Measurements from ENCODE around the gene PALLD. TPM values are rescaled to one million over a fixed set of nuclear protein-coding genes. Genes with fewer than 3 reads are reported as not detected.
"Not testable (repeated sequence)": the region's sequence is repeated elsewhere in the genome, so short reads cannot be mapped to it uniquely, and the experiment has no call there.

PALLD gene
- total RNA-seq, 2 experiments from 2014 or later = 1.5 to 3.7 TPM

- Mint-ChIP-seq H3K36me3 (peaks cover 6% of the 10 kb centered on the region), H3K4me1 (peaks cover 10% of the 10 kb centered on the region), H3K4me3 (no peak overlapping the region), H3K27ac (no peak overlapping the region), H3K9me3 (ENCODE audit: low read depth) (no peaks in the 10 kb centered on the region), H3K27me3 (peaks cover 8% of the 10 kb centered on the region)
- ATAC-seq (no peak), DNase-seq (no peak)
- CTCF ChIA-PET = no interaction called here
Observed at GRCh38 chr4:168503652-168504362, 7.0 kb downstream of the PALLD start.

GRCh38 chr4:168504526-168504925 is 7.7 kb downstream of the PALLD start:
- Mint-ChIP-seq H3K27ac (no peak overlapping the region), H3K9me3 (ENCODE audit: low read depth) (no peaks in the 10 kb centered on the region), H3K4me1 (peaks cover 12% of the 10 kb centered on the region), H3K36me3 (peaks cover 6% of the 10 kb centered on the region), H3K4me3 (no peak overlapping the region), H3K27me3 (peaks cover 8% of the 10 kb centered on the region)
- ATAC-seq (no peak), DNase-seq (no peak)
- CTCF ChIA-PET = interaction anchor here (0.6 to 0.7 kb wide), 2 partner anchors 24 kb away, joined by 3 read pairs; partner anchors contain the start of gene DDX60L

- H3K9me3 Mint-ChIP-seq (ENCODE audit: low read depth) = no peaks in the 10 kb centered on the region
- H3K36me3 Mint-ChIP-seq = peaks cover 6% of the 10 kb centered on the region
- CTCF ChIA-PET = no interaction called here
- no peak overlapping the region for H3K27ac Mint-ChIP-seq
- peaks cover 4% of the 10 kb centered on the region for H3K27me3 Mint-ChIP-seq
- DNase-seq (no peak), ATAC-seq (no peak)
- H3K4me3 Mint-ChIP-seq = no peak overlapping the region
- H3K4me1 Mint-ChIP-seq = peaks cover 24% of the 10 kb centered on the region
Observed at GRCh38 chr4:168506014-168506413, 9.2 kb downstream of the PALLD start.

GRCh38 chr4:168507178-168507815 is 10.4 kb downstream of the PALLD start:
- Mint-ChIP-seq H3K4me3 (no peak overlapping the region), H3K27ac (no peak overlapping the region), H3K9me3 (ENCODE audit: low read depth) (no peaks in the 10 kb centered on the region), H3K27me3 (peaks cover 4% of the 10 kb centered on the region), H3K4me1 (peaks cover 36% of the 10 kb centered on the region), H3K36me3 (peaks cover 6% of the 10 kb centered on the region)
- ATAC-seq = no peak
- CTCF ChIA-PET = no interaction called here
- DNase-seq = no peak

GRCh38 chr4:168508683-168509082 is 11.8 kb downstream of the PALLD start:
- ATAC-seq = no peak
- Mint-ChIP-seq H3K27me3 (no peaks in the 10 kb centered on the region), H3K4me1 (peaks cover 35% of the 10 kb centered on the region), H3K27ac (no peak overlapping the region), H3K9me3 (ENCODE audit: low read depth) (no peaks in the 10 kb centered on the region), H3K36me3 (peaks cover 4% of the 10 kb centered on the region), H3K4me3 (no peak overlapping the region)
- CTCF ChIA-PET = no interaction called here
- DNase-seq = no peak

- H3K4me3 Mint-ChIP-seq = no peak overlapping the region
- H3K27ac Mint-ChIP-seq = no peak overlapping the region
- ATAC-seq = peak; percentile 81
- no peaks in the 10 kb centered on the region for H3K36me3 Mint-ChIP-seq
- DNase-seq = peak; percentile 69
- no peaks in the 10 kb centered on the region for H3K9me3 Mint-ChIP-seq (ENCODE audit: low read depth)
- CTCF ChIA-PET = interaction anchor here (1.2 to 1.5 kb wide), 2 partner anchors 23 to 30 kb away, joined by 3 to 4 read pairs; partner anchors contain the start of gene DDX60L
- H3K27me3 Mint-ChIP-seq = no peaks in the 10 kb centered on the region
- peaks cover 32% of the 10 kb centered on the region for H3K4me1 Mint-ChIP-seq
Observed at GRCh38 chr4:168509786-168510185, 12.9 kb downstream of the PALLD start.

- H3K4me3 Mint-ChIP-seq = no peak overlapping the region
- DNase-seq = peak; percentile 73
Observed at GRCh38 chr4:168511780-168512489, 15.1 kb downstream of the PALLD start.

GRCh38 chr4:168513826-168514225 is 17.0 kb downstream of the PALLD start:
- not testable (repeated sequence) for H3K4me3 Mint-ChIP-seq; H3K27me3 Mint-ChIP-seq; DNase-seq; ATAC-seq; H3K9me3 Mint-ChIP-seq (ENCODE audit: low read depth); H3K27ac Mint-ChIP-seq; H3K36me3 Mint-ChIP-seq
- CTCF ChIA-PET = interaction anchor here (0.7 to 1.7 kb wide), 6 partner anchors 10 to 496 kb away, joined by 3 to 6 read pairs (median 4); partner anchors contain the start of gene CBR4
- H3K4me1 Mint-ChIP-seq = peaks cover 32% of the 10 kb centered on the region

More at GRCh38 chr4:168511780-168512489, 15.1 kb downstream of the PALLD start:
- H3K4me1 Mint-ChIP-seq = peaks cover 32% of the 10 kb centered on the region
- peak overlapping the region; percentile 77 for H3K27ac Mint-ChIP-seq
- no peaks in the 10 kb centered on the region for H3K36me3 Mint-ChIP-seq
- peak; percentile 62 for ATAC-seq
- no peaks in the 10 kb centered on the region for H3K9me3 Mint-ChIP-seq (ENCODE audit: low read depth)
- no peaks in the 10 kb centered on the region for H3K27me3 Mint-ChIP-seq
- CTCF ChIA-PET = interaction anchor here (0.9 to 1.3 kb wide), 2 partner anchors 33 to 194 kb away, joined by 3 to 4 read pairs; no protein-coding TSS in a partner anchor

GRCh38 chr4:168514249-168514852 is 17.5 kb downstream of the PALLD start:
- Mint-ChIP-seq H3K4me1 (peaks cover 32% of the 10 kb centered on the region), H3K4me3 (no peak overlapping the region), H3K36me3 (no peaks in the 10 kb centered on the region), H3K27me3 (peaks cover 3% of the 10 kb centered on the region), H3K9me3 (ENCODE audit: low read depth) (no peaks in the 10 kb centered on the region), H3K27ac (no peak overlapping the region)
- CTCF ChIA-PET = interaction anchor here (0.7 to 1.7 kb wide), 10 partner anchors 10 to 495 kb away, joined by 3 to 6 read pairs (median 4); partner anchors contain the start of gene CBR4
- DNase-seq (no peak), ATAC-seq (no peak)

- DNase-seq = no peak
- H3K27ac Mint-ChIP-seq = no peak overlapping the region
- H3K36me3 Mint-ChIP-seq = no peaks in the 10 kb centered on the region
- CTCF ChIA-PET = interaction anchor here (0.8 to 2.2 kb wide), 8 partner anchors 24 to 494 kb away, joined by 3 to 7 read pairs (median 3); partner anchors contain the start of gene CBR4
- no peak for ATAC-seq
- no peaks in the 10 kb centered on the region for H3K9me3 Mint-ChIP-seq (ENCODE audit: low read depth)
- H3K4me1 Mint-ChIP-seq = peaks cover 21% of the 10 kb centered on the region
- H3K27me3 Mint-ChIP-seq = peaks cover 4% of the 10 kb centered on the region
- no peak overlapping the region for H3K4me3 Mint-ChIP-seq
Observed at GRCh38 chr4:168515222-168516011, 18.6 kb downstream of the PALLD start.

GRCh38 chr4:168516841-168517240 is 20.0 kb downstream of the PALLD start:
- Mint-ChIP-seq H3K36me3 (no peaks in the 10 kb centered on the region), H3K4me3 (no peak overlapping the region), H3K9me3 (ENCODE audit: low read depth) (no peaks in the 10 kb centered on the region), H3K27ac (no peak overlapping the region), H3K4me1 (peaks cover 11% of the 10 kb centered on the region), H3K27me3 (peaks cover 12% of the 10 kb centered on the region)
- ATAC-seq = no peak
- no peak for DNase-seq
- CTCF ChIA-PET = interaction anchor here (2.2 kb wide), 1 partner anchor 405 kb away, joined by 7 read pairs; no protein-coding TSS in a partner anchor

GRCh38 chr4:168519576-168519975 is 22.7 kb downstream of the PALLD start:
- DNase-seq (no peak), ATAC-seq (no peak)
- Mint-ChIP-seq H3K27ac (no peak overlapping the region), H3K36me3 (no peaks in the 10 kb centered on the region), H3K27me3 (peaks cover 16% of the 10 kb centered on the region), H3K4me3 (no peak overlapping the region), H3K9me3 (ENCODE audit: low read depth) (no peaks in the 10 kb centered on the region), H3K4me1 (no peaks in the 10 kb centered on the region)
- CTCF ChIA-PET = no interaction called here

Data from activated CD8-positive, alpha-beta memory T cell treated with anti-CD3 and anti-CD28 coated beads, Interleukin-2, amount 10 ng/mL, durations not matched to agents 7 days and 5 days (primary cell).